Glomerular endothelial cell (primary cell): ENCODE measurements around the gene CPED1. TPM values are rescaled to one million over a fixed set of nuclear protein-coding genes. Genes with fewer than 3 reads are reported as not detected.

Experiments used
- DNase-seq: peaks from one replicate; pipeline ENCODE4 v3.0.0-alpha.2; 2011; ENCODE audit warnings: low read depth, low spot score; ENCODE audit errors: extremely low read depth
- total RNA-seq: library from RNA; depleted of rRNA; stranded (reverse); fragments of >200 nt; gene quantifications from 2 replicates; pipeline ENCODE4 v1.2.3, GENCODE V29; 2015

Gene CPED1
- total RNA-seq: 2.0 and 2.3 TPM in 2 replicates

GRCh38 chr7:120988591-120989256 is at the start of gene CPED1:
TSS of gene CPED1 (plus strand) at chr7:120988711. CDS start at chr7:120989622, 911 bp downstream.
- DNase-seq: no peak

DNA sequence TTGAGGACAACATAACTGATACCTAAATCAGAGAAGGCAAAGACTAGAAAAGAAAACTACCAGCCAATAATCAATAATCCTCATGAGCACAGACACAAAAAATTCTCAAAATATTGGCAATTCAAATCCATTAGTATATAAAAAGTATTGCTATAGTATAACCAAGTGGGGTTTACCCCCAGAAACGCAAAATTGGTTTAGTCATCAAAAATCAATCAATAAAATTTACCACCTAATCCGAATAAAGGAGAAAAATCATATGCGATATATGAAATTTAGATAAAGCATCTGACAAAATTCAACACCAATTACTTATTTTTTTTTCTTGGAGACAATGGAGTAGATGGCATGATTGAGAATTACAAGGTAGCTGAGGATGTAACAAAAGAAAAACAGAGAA is 49.2 kb upstream of the CPED1 start:
- no peak for DNase-seq

- peak; percentile 44 for DNase-seq
These were observed 47.4 kb upstream of the CPED1 start for GRCh38 chr7:120941064-120941463.

GRCh38 chr7:120941856-120942255 is 46.7 kb upstream of the CPED1 start:
- peak; percentile 89 for DNase-seq

- DNase-seq: no peak
These were observed 45.6 kb upstream of the CPED1 start for GRCh38 chr7:120942861-120943260.

DNA sequence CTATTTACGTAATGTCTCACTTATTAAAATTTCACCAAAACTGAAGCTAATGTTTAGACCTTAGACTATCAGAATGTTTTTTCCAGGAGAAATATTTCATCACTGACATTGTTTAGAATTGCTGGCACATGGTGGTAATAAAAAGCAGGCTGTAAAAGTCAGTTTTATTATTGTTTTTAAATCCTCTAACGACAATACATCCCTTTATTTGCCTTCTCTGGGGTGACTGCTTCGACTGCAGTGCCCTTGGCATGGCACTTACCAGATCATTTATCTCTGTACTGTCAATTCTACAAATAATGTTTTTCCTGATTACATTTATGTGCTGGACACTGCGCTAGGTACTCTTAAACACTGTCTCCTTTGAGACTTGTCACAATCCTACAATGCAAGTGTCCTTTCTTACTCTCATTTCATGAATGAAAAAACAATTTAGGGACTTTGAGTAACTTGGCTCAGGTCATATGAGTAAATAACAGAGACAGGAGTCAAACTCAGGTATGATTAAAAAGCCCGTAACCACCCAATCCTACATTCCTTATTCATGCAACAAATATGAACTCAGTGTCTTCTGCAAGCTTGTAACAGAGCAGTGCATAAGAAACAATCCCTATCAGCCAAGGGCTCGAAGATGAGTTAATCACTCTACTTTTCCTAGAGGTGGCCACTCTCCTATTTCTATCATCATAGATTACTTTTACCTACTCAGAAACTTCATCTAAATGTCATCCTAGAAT is 43.5 kb upstream of the CPED1 start:
- DNase-seq: no peak

DNA sequence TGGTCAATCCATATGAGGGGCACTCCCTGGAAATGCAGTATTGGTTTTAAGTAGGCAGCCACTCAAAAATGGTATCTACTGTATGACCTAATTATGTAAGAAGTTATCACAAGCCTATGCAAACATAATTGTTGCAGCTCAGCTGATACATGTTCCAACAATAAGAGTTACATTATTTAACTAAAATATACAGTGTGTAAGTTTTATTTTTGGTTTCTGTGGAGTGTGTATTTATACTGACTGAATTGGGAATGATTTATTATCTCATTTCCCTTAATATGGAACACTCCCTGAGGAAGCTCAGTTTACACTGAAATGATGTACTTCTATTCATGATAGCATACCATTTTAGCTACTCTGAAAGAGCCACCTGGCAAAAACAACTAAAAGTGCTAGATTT is 40.5 kb upstream of the CPED1 start:
- no peak for DNase-seq

DNA sequence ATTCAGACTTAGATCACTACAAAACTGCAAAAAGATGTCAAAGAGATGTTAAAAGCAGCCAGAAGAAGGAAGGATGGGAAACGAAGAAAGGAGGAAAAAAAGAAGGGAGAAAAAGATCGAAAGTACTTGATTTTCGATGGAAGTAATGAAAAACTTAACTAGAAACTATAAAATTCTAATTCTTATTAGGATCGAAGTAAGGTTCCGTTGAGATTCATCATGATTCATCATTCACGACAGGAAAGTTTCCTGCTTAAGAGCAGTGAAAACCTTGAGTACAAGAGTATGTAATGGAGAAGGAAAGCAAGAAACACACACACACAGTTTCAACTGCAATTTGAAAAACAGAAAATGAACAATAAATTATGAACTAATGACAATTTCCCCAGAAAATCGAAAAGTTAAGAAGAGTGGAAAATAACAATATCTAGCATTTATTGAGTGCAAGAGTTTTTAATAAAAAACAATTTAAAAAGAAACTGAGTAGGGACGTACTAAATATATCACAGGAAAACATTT is 39.1 kb upstream of the CPED1 start:
- DNase-seq: no peak

DNA sequence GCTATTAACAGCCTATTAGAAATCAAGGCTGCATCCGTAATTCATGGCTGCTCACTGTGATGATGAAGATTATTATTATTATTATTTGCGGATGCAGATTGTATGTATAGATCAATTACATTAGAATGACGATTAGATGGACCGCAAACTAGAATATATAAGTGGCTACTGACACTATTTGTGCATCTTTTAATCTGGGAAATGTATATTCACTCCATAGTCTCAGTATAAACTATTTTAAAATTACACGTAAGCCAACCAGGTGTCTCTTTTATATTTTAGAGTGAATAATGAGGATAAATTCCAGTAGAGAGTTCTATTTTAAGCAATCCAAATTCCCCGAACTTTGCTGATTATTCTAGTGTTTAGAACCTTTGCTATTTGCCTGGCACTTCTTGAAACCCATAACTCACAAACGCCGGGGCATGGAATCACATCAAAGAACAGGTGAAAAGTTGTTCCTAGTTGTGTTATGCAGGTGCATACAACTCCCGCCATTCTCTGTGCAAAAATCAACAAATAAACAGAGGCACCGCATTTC is 38.4 kb upstream of the CPED1 start:
- no peak for DNase-seq

- peak; percentile 76 for DNase-seq
These were observed 37.8 kb upstream of the CPED1 start, which contains the start of gene ING3 for GRCh38 chr7:120950539-120951308. TSS of gene ING3 (plus strand) at chr7:120950777. CDS start at chr7:120950897, 120 bp downstream.

- no peak for DNase-seq
These were observed 37.2 kb upstream of the CPED1 start for GRCh38 chr7:120951309-120951699.

GRCh38 chr7:120951826-120952225 is 36.7 kb upstream of the CPED1 start:
- no peak for DNase-seq

- DNase-seq: no peak
These were observed 32.8 kb upstream of the CPED1 start for GRCh38 chr7:120955577-120956149.

- no peak for DNase-seq
These were observed 28.5 kb upstream of the CPED1 start for GRCh38 chr7:120959929-120960484.

DNA sequence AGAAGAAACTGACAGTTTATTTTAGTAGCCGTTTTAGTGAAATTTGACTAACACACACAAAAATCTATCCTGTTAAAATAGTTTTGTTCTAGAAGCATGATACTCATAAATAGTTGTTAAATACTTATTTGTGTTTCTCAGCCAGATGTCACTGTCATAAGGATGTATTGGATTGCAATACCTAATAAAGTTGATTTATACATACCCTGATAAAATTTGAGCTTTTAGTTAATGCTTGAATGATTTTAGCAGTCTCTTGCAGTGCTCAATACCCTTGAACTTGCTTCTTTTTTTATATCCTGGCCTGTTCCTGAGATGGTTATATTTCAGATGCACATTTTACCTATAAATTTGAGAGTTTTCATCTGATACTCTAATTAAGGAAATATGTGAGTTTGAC is 27.8 kb upstream of the CPED1 start:
- no peak for DNase-seq

DNA sequence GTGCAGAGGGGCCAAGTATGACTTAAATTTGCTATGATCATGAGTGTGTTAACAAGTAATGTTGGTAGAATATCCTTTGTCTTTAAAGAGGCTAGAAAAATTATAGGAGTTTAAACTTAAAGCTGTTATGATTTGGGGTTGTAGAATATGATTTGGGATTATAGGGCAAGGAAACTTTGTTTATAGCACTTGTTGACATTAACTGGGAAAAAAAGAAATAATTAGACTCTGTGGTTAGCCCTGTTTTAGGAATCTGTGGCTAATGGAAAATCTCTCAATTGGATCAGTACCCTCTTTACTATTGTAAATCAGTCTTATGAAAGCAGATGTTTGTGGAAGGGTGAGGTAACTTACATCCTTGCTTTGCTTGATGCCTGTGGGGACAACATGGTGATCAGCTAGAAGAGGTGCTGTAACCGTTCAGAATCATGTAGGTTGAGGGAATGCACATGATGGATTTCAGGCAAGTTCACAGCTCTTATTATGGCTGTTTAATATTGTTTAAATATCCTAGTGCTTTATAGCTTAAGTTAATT is 26.8 kb upstream of the CPED1 start:
- no peak for DNase-seq

DNA sequence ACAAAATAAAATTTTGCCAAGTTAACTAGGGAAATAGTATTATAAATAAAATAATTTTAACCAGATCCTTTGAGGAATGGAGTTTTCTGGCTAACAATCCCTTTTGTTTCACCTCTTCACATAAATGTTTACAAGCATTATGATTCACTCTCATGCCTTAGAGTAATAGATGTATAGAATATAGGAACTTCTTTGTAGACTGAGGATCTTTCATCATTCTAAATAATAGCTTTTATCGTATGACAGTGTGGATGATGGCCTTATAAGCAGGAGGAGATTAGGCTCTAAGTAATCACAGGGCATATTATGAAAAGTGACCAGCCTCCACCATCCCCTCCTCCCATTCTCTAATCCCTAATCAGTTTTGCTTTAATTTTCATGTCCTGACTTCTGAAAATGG is 24.4 kb upstream of the CPED1 start:
- DNase-seq: no peak

GRCh38 chr7:120966961-120967360 is 21.6 kb upstream of the CPED1 start:
- no peak for DNase-seq

- no peak for DNase-seq
These were observed 14.7 kb upstream of the CPED1 start for GRCh38 chr7:120973849-120974248.
